ENCODE data around the gene COPS6.

COPS6 gene

DNA sequence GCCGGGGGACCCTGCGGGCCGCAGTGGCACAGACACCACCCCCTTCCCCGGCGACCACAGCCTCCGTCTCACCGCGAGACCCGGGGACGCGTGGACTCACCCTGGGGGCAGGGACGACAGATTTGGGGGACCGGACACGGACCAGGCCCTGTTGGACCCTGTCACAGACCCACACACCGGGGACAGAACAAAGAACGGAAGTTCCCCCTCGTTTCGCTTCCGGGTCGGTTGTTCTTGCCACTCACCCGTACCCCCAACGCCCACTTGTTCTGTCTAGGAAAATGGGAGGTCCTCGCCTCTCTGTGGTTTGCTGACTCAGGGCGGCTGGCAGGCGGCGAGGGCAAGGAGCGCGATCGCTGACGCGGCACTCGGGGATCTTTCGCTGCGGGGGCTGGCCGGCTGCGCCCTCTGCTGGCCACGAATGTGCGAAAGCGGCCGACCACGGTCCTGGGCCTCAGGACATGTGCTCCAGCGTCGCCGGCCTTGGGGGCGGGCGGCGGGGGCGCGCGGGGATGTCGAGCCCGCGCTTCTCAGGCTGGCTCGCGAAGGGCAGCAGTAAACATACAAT lies 7.2 kb upstream of the COPS6 start, which contains the start of gene ZNF3:
TSS of gene ZNF3 (minus strand) at position 189 of the 568 bp plus-strand sequence. CDS start 4,366 bp downstream, outside the sequence.
- Mint-ChIP-seq H3K4me3 (peak within 1 kb of the TSS; percentile 89 to 99 (median 95)), H3K27me3 (ENCODE audit: low read depth) (no peaks in the 10 kb centered on the region), H3K27ac (peak within 1 kb of the TSS; percentile 83 to 98 (median 91)), H3K9me3 (peaks cover 25% of the 10 kb centered on the region), H3K4me1 (peaks cover 35% of the 10 kb centered on the region), H3K36me3 (ENCODE audit: low read depth) (peaks cover 50% of the 10 kb centered on the region)
- TF ChIP-seq, protein P1, sequence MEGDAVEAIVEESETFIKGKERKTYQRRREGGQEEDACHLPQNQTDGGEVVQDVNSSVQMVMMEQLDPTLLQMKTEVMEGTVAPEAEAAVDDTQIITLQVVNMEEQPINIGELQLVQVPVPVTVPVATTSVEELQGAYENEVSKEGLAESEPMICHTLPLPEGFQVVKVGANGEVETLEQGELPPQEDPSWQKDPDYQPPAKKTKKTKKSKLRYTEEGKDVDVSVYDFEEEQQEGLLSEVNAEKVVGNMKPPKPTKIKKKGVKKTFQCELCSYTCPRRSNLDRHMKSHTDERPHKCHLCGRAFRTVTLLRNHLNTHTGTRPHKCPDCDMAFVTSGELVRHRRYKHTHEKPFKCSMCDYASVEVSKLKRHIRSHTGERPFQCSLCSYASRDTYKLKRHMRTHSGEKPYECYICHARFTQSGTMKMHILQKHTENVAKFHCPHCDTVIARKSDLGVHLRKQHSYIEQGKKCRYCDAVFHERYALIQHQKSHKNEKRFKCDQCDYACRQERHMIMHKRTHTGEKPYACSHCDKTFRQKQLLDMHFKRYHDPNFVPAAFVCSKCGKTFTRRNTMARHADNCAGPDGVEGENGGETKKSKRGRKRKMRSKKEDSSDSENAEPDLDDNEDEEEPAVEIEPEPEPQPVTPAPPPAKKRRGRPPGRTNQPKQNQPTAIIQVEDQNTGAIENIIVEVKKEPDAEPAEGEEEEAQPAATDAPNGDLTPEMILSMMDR (IDR thresholded peaks at IDR 0.05; ENCODE audit: unreplicated experiment in 3 of 3), result peak; percentile 93 to 98 (median 95)

DNA sequence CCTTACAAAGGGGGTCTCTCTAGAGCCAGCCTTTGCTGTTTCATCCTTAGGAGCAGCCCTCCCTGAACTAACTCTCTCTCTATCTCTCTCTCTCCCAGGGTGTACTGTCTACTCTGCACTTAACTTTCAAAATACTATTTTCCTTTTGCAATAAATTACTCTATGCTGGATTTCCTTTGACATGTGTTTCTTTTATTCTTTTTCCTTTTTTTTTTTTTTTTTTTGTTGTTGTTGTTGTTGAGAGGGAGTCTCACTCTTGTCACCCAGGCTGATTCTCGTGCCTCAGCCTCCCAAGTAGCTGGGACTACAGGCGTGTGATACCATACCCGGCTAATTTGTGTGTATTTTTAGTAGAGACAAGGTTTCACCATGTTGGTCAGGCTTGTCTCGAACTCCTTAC lies 5.8 kb upstream of the COPS6 start:
- H3K27me3 Mint-ChIP-seq (ENCODE audit: low read depth), result no peaks in the 10 kb centered on the region
- peaks cover 36% of the 10 kb centered on the region for H3K36me3 Mint-ChIP-seq (ENCODE audit: low read depth)
- peak overlapping the region; percentile 83 to 98 (median 91) for H3K27ac Mint-ChIP-seq
- H3K9me3 Mint-ChIP-seq, result peaks cover 20% of the 10 kb centered on the region
- TF ChIP-seq, protein P1 (IDR thresholded peaks at IDR 0.05; ENCODE audit: unreplicated experiment in 3 of 3), result no peak
- H3K4me1 Mint-ChIP-seq, result peaks cover 41% of the 10 kb centered on the region
- H3K4me3 Mint-ChIP-seq, result peak overlapping the region; percentile 89 to 99 (median 95)

DNA sequence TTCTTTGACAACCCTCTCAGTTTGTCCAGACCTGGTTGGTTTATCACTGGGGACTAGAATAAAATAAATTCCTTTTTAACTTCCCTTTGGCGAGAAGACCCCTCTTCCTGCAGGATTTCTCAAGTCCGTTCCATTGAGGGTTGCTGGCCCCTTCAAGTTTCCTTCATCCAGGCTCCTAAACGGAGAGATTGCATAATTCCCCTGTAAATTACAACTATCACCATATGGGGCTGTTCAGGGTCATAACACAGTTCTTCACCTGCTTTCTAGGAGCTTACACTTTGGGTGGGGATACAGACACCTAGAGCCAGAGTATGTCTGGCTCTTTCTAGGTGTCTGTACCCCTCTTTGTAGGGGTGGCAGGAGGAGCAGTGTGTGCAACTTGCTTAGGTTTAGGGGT lies 3.3 kb upstream of the COPS6 start:
- TF ChIP-seq, protein P1 (IDR thresholded peaks at IDR 0.05; ENCODE audit: unreplicated experiment in 3 of 3), result no peak
- Mint-ChIP-seq H3K4me1 (peaks cover 36% of the 10 kb centered on the region), H3K36me3 (ENCODE audit: low read depth) (peaks cover 13% of the 10 kb centered on the region), H3K27me3 (ENCODE audit: low read depth) (no peaks in the 10 kb centered on the region), H3K27ac (peak overlapping the region in 2 of 3 experiments; percentile 44), H3K9me3 (peaks cover 9% of the 10 kb centered on the region), H3K4me3 (peak overlapping the region in 2 of 3 experiments; percentile 37 to 53)

DNA sequence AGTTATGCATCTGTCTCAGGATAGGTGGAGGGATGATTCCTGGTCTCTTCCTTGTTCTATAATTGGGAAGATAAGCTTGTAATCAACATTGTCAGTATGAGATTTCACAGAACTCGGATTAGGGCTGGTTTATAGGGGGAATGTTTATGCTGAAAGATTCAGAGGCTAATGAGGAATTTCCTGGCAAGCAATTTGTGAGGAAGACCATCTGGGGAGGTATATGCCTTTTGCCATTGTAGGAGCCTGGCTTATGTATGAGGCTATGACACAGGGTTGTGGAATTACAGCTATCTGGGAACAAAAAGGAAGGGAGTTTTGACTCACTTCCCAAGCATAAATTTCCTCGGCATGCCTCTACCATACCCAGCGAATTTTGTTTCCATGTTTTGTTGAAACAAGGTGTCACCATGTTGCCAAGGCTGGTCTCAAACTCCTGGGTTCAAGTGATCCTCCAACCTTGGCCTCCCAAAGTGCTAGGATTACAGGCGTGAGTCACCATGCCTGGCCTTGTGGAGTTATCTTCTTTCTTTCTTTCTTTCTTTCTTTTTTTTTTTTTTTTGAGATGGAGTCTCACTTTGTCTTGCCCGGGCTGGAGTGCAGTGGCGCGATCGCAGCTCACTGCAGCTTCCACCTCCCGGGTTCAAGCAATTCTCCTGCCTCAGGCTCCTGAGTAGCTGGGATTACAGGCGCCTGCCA lies 1.6 kb upstream of the COPS6 start:
- TF ChIP-seq, protein P1 (IDR thresholded peaks at IDR 0.05; ENCODE audit: unreplicated experiment in 3 of 3), result no peak
- H3K9me3 Mint-ChIP-seq, result no peaks in the 10 kb centered on the region
- H3K27me3 Mint-ChIP-seq (ENCODE audit: low read depth), result no peaks in the 10 kb centered on the region
- peak overlapping the region; percentile 62 to 85 (median 70) for H3K4me3 Mint-ChIP-seq
- peaks cover 24% of the 10 kb centered on the region for H3K4me1 Mint-ChIP-seq
- H3K27ac Mint-ChIP-seq, result peak overlapping the region; percentile 80 to 98 (median 88)
- H3K36me3 Mint-ChIP-seq (ENCODE audit: low read depth), result peaks cover 12% of the 10 kb centered on the region

DNA sequence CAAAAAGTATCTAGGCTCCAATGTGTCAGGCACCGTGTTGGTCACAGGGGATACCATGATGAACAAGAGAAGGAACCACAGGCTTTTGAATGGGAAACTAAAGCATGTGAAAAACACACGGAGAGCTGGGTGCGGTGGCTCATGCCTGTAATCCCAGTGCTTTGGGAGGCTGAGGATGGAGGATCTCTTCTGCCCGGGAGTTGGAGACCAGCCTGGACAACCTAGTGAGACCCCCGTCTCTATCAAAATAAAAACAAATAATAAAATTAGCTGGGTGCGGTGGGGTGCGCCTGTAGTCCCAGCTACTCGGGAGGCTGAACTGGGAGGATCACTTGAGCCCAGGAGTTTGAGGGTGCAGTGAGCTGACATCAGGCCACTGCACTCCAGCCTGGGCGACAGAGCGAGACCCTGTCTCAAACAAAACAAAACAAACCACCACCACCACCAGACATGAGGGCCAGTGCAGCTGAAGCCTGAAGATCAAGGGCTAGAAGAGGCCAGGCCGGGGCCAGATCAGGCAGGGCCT lies 611 bp upstream of the COPS6 start:
- TF ChIP-seq, protein P1 (IDR thresholded peaks at IDR 0.05; ENCODE audit: unreplicated experiment in 3 of 3), result no peak
- Mint-ChIP-seq H3K9me3 (no peaks in the 10 kb centered on the region), H3K27me3 (ENCODE audit: low read depth) (no peaks in the 10 kb centered on the region), H3K4me3 (peak overlapping the region; percentile 90 to 97 (median 96)), H3K27ac (peak overlapping the region; percentile 92 to 98 (median 96)), H3K4me1 (peaks cover 18% of the 10 kb centered on the region), H3K36me3 (ENCODE audit: low read depth) (peaks cover 22% of the 10 kb centered on the region)
